T47D (cell line): Measurements from ENCODE around the gene PHETA2.

Experiments
- DNase-seq, 2 experiments: peaks; one replicate each; pipeline versions ENCODE4 v3.0.0 to v3.0.0-alpha.2; 2011 to 2012; ENCODE audit warnings: low read depth in 1 of 2, low spot score in 1 of 2
- JUND ChIP-seq: IDR thresholded peaks from 2 replicates; pipeline ENCODE4 v1.6.1; 2012; ENCODE audit warnings: low read depth
- in situ Hi-C: cut with HindIII; loops from 2 replicates; pipeline ENCODE4 v1.10.0; 2016; ENCODE audit warnings: low sequenced_read_pairs, low pct_unique_long_range_greater_than_20kb

PHETA2 gene

GRCh38 chr22:42073621-42074041, 417 bp upstream of the PHETA2 start:
- in situ Hi-C loops: no loop called here
- no peak for DNase-seq
- TF ChIP-seq JUND: no peak

GRCh38 chr22:42074846-42075676, 1.0 kb downstream of the PHETA2 start:
- no peak for TF ChIP-seq JUND
- DNase-seq: no peak
- in situ Hi-C loops: no loop called here

- TF ChIP-seq JUND: no peak
- no peak for DNase-seq
- in situ Hi-C loops: no loop called here
Measured at GRCh38 chr22:42076764-42077485, 2.9 kb downstream of the PHETA2 start.

- no peak for DNase-seq
- TF ChIP-seq JUND: no peak
- in situ Hi-C loops: no loop called here
Measured at GRCh38 chr22:42077486-42078125, 3.6 kb downstream of the PHETA2 start.

- DNase-seq: no peak
- in situ Hi-C loops: no loop called here
- TF ChIP-seq JUND: no peak
Measured at GRCh38 chr22:42078469-42079318, 4.6 kb downstream of the PHETA2 start.

GRCh38 chr22:42079319-42080251, 5.5 kb downstream of the PHETA2 start, which contains the start of gene SMDT1:
SMDT1 (plus strand) TSS chr22:42079700; CDS start chr22:42079769, 69 bp downstream.
- no peak for TF ChIP-seq JUND
- in situ Hi-C loops: no loop called here
- peak; percentile 86 to 98 for DNase-seq

- peak in 1 of 2 experiments; percentile 19 for DNase-seq
- in situ Hi-C loops: no loop called here
- TF ChIP-seq JUND: no peak
Measured at GRCh38 chr22:42080287-42080686, 6.2 kb downstream of the PHETA2 start.

GRCh38 chr22:42083119-42083518, 9.1 kb downstream of the PHETA2 start:
- no peak for TF ChIP-seq JUND
- DNase-seq: no peak
- in situ Hi-C loops: no loop called here

- in situ Hi-C loops: no loop called here
- no peak for TF ChIP-seq JUND
- no peak for DNase-seq
Measured at GRCh38 chr22:42084874-42085273, 10.8 kb downstream of the PHETA2 start.

- DNase-seq: no peak
- TF ChIP-seq JUND: no peak
- in situ Hi-C loops: no loop called here
Measured at GRCh38 chr22:42086051-42086450, 12.0 kb downstream of the PHETA2 start.
